Measurements from ENCODE around the gene BMP5.

GRCh38 chr6:55874316-55874715 is 1.1 kb downstream of the BMP5 start:
- TF ChIP-seq POLR2A (IDR thresholded peaks at IDR 0.05) (no peak), CTCF (IDR thresholded peaks at IDR 0.05) (no peak)

Measured in ovary (tissue), 3 donors.